HEK293 (cell line): ENCODE data around the gene GRIK2.

Experiments used
- ATF2 ChIP-seq: fragments of 450-650 bp; formaldehyde crosslinking; IDR thresholded peaks from 2 replicates; pipeline ENCODE4 v1.5.1; 2016; ENCODE audit warnings: missing biosample characterization, missing genetic modification characterization, low read depth
- BCL11A ChIP-seq: fragments of 450-650 bp; formaldehyde crosslinking; IDR thresholded peaks from 2 replicates; pipeline ENCODE4 v1.5.1; 2016; ENCODE audit warnings: low read depth, missing biosample characterization, missing genetic modification characterization
- CTCF ChIP-seq: fragments of 450-650 bp; formaldehyde crosslinking; IDR thresholded peaks from 2 replicates; pipeline ENCODE4 v1.5.1; 2016; ENCODE audit warnings: missing biosample characterization, missing genetic modification characterization
- ELK4 ChIP-seq: IDR thresholded peaks from 2 replicates; pipeline ENCODE4 v1.6.1; 2011; ENCODE audit warnings: mild to moderate bottlenecking, low read depth, low read length, borderline replicate concordance
- MEIS1 ChIP-seq: sonication (generic); formaldehyde crosslinking; IDR thresholded peaks from 2 replicates; pipeline ENCODE4 v1.8.1; 2022; ENCODE audit warnings: missing genetic modification reagents, mild to moderate bottlenecking, borderline replicate concordance
- PRDM6 ChIP-seq: fragments of 450-650 bp; formaldehyde crosslinking; IDR thresholded peaks from 2 replicates; pipeline ENCODE4 v1.5.1; 2017; ENCODE audit warnings: missing biosample characterization, missing genetic modification characterization
- ZNF140 ChIP-seq: fragments of 450-650 bp; formaldehyde crosslinking; IDR thresholded peaks from 2 replicates; pipeline ENCODE4 v1.5.1; 2016; ENCODE audit warnings: missing biosample characterization, missing genetic modification characterization
- ZNF24 ChIP-seq: fragments of 450-650 bp; formaldehyde crosslinking; IDR thresholded peaks from 2 replicates; pipeline ENCODE4 v1.5.1; 2016; ENCODE audit warnings: missing biosample characterization, missing genetic modification characterization
- ZNF335 ChIP-seq: fragments of 450-650 bp; formaldehyde crosslinking; conservative IDR thresholded peaks from 2 replicates; pipeline ENCODE4 v1.5.1; 2016; ENCODE audit warnings: missing biosample characterization, missing genetic modification characterization
- ZNF677 ChIP-seq: fragments of 450-650 bp; IDR thresholded peaks from 2 replicates; pipeline ENCODE4 v1.5.0; 2018; ENCODE audit warnings: missing biosample characterization, mild to moderate bottlenecking, missing genetic modification characterization, moderate library complexity

GRCh38 chr6:102085257-102085656, 691.7 kb downstream of the GRIK2 start:
- TF ChIP-seq ZNF677 (tag by site-specific recombination) = no peak
- no peak for TF ChIP-seq BCL11A
- TF ChIP-seq ATF2 = no peak
- no peak for TF ChIP-seq ZNF140
- no peak for TF ChIP-seq CTCF (tag by site-specific recombination)
- no peak for TF ChIP-seq ELK4
- no peak for TF ChIP-seq PRDM6 (tag by site-specific recombination)
- no peak for TF ChIP-seq ZNF335
- TF ChIP-seq ZNF24 = no peak
- TF ChIP-seq MEIS1 (CRISPR knock-in tag) = no peak
